Mucosa of stomach (tissue), 1 donor: ENCODE results near the gene TEX48.

Experiments used
- H3K27me3 ChIP-seq: one replicate; pipeline ENCODE4 v1.7.0; 2013; ENCODE audit warnings: mild to moderate bottlenecking, low read length; ENCODE audit not compliant: control insufficient read depth, insufficient read depth
- H3K36me3 ChIP-seq: one replicate; pipeline ENCODE4 v1.7.0; 2013; ENCODE audit warnings: low read length; ENCODE audit not compliant: control insufficient read depth, insufficient read depth
- H3K4me1 ChIP-seq: one replicate; pipeline ENCODE4 v1.7.0; 2013; ENCODE audit warnings: mild to moderate bottlenecking, low read length; ENCODE audit not compliant: control insufficient read depth, insufficient read depth
- H3K4me3 ChIP-seq: one replicate; pipeline ENCODE4 v1.7.0; 2013; ENCODE audit warnings: low read length
- H3K9ac ChIP-seq: one replicate; pipeline ENCODE4 v1.7.0; 2013; ENCODE audit warnings: mild to moderate bottlenecking, low read length, moderate library complexity
- H3K9me3 ChIP-seq: one replicate; pipeline ENCODE4 v1.7.0; 2013; ENCODE audit warnings: mild to moderate bottlenecking, low read length, moderate library complexity; ENCODE audit not compliant: control insufficient read depth
- donor health status: Pancreatic carcinoma.

Gene TEX48

GRCh38 chr9:114717908-114718486 lies 36.0 kb upstream of the TEX48 start:
- no peaks in the 10 kb centered on the region for H3K9me3 ChIP-seq
- no peaks in the 10 kb centered on the region for H3K36me3 ChIP-seq
- peaks cover 16% of the 10 kb centered on the region for H3K4me1 ChIP-seq
- H3K4me3 ChIP-seq = no peak overlapping the region
- H3K27me3 ChIP-seq = no peaks in the 10 kb centered on the region
- no peak overlapping the region for H3K9ac ChIP-seq

DNA sequence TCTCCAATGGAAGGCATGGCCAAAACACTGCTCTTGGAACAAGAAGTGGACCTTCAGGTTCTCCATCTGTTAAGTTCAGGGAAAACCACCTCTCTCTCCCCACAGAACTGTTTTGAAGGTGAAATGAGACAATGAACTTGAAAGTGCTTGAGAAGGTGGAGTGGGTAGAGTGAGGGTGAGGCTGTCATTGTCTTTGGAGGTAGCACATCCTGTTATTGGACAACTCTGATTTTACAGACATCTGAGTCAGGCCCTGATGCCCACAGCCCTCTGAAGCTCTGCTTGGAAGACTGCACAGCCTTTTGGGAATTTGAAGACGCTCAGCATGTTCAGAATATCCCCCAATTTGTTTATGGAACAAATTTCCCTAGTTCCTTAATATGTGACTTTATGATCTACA lies 27.6 kb upstream of the TEX48 start:
- no peaks in the 10 kb centered on the region for H3K36me3 ChIP-seq

DNA sequence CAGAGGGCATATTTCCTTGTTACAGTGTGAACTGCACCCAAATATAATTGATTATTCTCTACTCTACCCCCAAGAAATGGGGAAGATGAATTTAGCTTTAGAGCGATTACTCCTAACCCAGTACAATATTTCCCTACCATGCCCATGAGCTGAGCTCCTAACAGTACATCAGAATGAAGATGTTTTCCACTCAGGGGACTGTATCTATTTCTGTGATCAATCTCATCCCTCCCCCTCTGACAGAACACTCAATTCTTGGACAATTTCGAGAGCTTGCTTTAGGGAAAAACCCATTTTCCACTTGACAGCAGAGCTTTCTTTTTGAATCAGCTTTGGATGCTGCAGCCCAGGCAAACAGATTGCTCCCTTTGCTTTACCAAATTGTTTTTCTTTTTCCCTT lies 24.7 kb upstream of the TEX48 start:
- Histone ChIP-seq H3K4me1 (no peaks in the 10 kb centered on the region), H3K4me3 (no peak overlapping the region), H3K27me3 (no peaks in the 10 kb centered on the region), H3K9me3 (no peaks in the 10 kb centered on the region), H3K36me3 (no peaks in the 10 kb centered on the region), H3K9ac (no peak overlapping the region)

More for the DNA sequence above, 27.6 kb upstream of the TEX48 start:
- Histone ChIP-seq H3K4me1 (no peaks in the 10 kb centered on the region), H3K9me3 (no peaks in the 10 kb centered on the region), H3K4me3 (no peak overlapping the region), H3K27me3 (no peaks in the 10 kb centered on the region), H3K9ac (no peak overlapping the region)

DNA sequence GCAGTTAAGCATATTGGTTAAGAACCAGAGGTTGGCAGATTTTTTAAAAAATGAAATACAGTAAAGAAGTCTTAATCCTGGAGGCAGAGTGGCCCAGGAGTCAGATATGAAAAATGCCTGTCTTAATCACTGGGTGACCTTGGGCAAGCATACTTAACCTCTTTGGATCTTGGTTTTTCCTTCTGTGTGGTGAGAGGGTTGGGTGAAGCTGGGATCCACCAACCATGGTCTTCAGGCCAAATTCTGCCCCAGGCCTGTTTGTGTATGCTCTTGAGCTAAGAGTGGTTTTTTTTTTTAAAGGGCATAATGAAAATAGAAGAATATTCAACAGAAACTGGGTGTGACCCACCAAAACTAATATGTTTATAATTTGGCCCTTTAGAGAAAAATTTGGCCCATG lies 20.0 kb upstream of the TEX48 start:
- Histone ChIP-seq H3K4me3 (no peak overlapping the region), H3K9ac (no peak overlapping the region), H3K9me3 (no peaks in the 10 kb centered on the region), H3K27me3 (no peaks in the 10 kb centered on the region), H3K36me3 (no peaks in the 10 kb centered on the region), H3K4me1 (no peaks in the 10 kb centered on the region)

GRCh38 chr9:114697951-114698351 lies 16.0 kb upstream of the TEX48 start:
- no peaks in the 10 kb centered on the region for H3K4me1 ChIP-seq
- H3K9ac ChIP-seq = no peak overlapping the region
- no peaks in the 10 kb centered on the region for H3K36me3 ChIP-seq
- H3K27me3 ChIP-seq = no peaks in the 10 kb centered on the region
- no peaks in the 10 kb centered on the region for H3K9me3 ChIP-seq
- H3K4me3 ChIP-seq = no peak overlapping the region

DNA sequence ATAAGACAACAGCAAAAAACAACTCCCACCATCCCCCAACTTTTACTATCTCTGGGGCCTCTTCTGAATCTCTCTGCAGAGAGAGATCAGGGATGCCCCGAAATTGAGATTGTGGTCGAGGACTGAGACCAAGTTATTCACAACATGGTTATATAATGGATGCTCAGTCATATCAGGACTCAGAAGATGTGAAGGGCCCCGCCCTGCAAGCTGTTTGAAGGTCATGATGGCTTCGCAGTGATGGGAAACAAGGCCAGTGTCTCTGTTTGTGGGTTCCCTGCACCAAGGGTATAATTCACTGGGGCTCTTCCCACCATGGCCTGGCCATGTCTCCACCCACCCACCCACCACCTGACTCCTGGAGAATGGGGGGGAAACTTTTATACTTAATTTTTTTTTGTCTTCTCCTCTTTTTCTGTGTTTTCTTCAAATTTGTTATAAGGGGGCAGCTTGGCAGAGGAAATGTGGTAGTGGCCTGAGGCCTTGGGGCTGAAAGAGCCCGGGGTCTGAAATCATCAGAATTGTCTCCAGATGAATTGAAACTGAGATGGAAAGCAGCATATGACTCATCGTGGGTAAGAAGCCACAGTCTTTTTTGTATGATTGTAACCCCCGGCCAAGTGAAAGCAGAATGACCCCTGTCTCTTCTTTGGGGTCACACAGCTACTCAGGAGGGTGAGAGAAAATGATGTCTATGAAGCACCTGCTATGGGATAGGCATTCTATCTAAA lies 15.0 kb upstream of the TEX48 start:
- H3K4me1 ChIP-seq = no peaks in the 10 kb centered on the region
- no peaks in the 10 kb centered on the region for H3K27me3 ChIP-seq
- H3K4me3 ChIP-seq = no peak overlapping the region
- H3K36me3 ChIP-seq = no peaks in the 10 kb centered on the region
- H3K9me3 ChIP-seq = no peaks in the 10 kb centered on the region
- no peak overlapping the region for H3K9ac ChIP-seq

DNA sequence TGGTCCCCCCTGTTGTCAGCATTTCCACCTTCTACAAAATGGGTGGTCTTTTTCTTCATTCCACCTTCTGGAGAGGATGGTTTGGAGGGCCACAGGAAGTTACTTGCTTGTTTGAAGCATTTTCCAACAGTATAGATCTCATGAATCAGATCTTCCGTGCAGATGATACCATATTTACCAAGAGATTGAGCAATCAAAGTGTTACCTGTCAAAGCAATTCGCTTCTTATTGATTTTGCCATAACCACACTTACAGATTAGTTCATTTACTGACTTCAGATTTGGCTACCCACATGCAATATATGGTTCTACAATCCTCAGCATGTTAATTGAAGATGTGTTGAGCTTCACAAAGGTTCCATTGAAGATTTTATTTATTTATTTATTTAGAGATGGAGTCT lies 14.0 kb upstream of the TEX48 start:
- no peak overlapping the region for H3K4me3 ChIP-seq
- no peaks in the 10 kb centered on the region for H3K36me3 ChIP-seq
- no peaks in the 10 kb centered on the region for H3K27me3 ChIP-seq
- H3K9ac ChIP-seq = no peak overlapping the region
- no peaks in the 10 kb centered on the region for H3K9me3 ChIP-seq
- no peaks in the 10 kb centered on the region for H3K4me1 ChIP-seq

DNA sequence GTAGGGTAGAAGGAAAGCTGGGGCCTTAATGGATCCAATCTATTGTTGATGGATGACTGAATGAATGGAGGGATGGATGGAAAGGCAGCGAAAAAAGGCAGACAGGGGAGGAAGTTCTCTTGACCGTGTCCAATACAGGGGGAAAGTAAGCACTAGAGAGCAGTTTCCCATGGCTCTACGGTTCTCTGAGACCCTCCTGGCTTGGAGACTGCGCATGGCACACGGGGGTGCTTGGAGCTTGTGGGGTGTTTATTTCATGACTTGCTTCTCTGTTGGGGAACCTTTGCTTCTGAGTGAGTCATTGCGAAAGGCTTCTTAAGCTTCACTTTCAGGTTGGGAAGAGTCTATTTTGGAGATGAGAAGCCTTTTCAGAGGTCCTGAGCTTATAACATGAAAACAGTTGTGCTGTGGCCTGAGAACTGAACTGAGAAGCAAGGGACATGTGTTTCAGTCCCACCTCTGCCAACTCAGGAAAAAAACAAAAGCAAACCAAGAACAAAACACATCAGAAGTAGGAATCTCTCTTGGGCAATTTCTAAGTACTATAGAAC lies 12.8 kb upstream of the TEX48 start:
- Histone ChIP-seq H3K27me3 (no peaks in the 10 kb centered on the region), H3K4me3 (no peak overlapping the region), H3K36me3 (no peaks in the 10 kb centered on the region), H3K4me1 (no peaks in the 10 kb centered on the region), H3K9me3 (no peaks in the 10 kb centered on the region), H3K9ac (no peak overlapping the region)

DNA sequence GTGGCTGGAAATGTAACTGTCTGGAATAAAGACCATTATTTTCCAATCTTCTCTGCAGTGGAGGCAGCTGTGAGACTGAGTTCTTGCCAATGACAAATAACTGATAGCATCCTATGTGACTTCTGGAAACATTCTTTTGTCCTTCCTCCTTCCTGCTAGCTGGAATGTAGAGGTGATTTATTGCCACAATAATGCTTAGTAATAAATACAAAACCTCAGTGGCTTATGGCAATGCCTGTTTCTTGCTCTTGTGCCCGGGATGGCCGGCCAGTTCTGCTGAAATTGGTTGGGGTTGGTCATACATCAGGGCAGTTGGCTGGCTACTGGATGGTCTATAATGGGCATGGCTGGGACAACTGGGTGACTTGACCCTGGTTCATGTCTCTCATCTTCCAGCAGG lies 12.2 kb upstream of the TEX48 start:
- no peak overlapping the region for H3K4me3 ChIP-seq
- H3K9me3 ChIP-seq = no peaks in the 10 kb centered on the region
- H3K9ac ChIP-seq = no peak overlapping the region
- no peaks in the 10 kb centered on the region for H3K27me3 ChIP-seq
- H3K4me1 ChIP-seq = no peaks in the 10 kb centered on the region
- no peaks in the 10 kb centered on the region for H3K36me3 ChIP-seq

- Histone ChIP-seq H3K4me1 (no peaks in the 10 kb centered on the region), H3K9me3 (no peaks in the 10 kb centered on the region), H3K36me3 (no peaks in the 10 kb centered on the region), H3K27me3 (no peaks in the 10 kb centered on the region), H3K4me3 (no peak overlapping the region), H3K9ac (no peak overlapping the region)
Observed at GRCh38 chr9:114693248-114693855, 11.4 kb upstream of the TEX48 start.

GRCh38 chr9:114691956-114692295 lies 9.9 kb upstream of the TEX48 start:
- H3K27me3 ChIP-seq = no peaks in the 10 kb centered on the region
- no peaks in the 10 kb centered on the region for H3K36me3 ChIP-seq
- H3K4me1 ChIP-seq = no peaks in the 10 kb centered on the region
- H3K4me3 ChIP-seq = no peak overlapping the region
- no peaks in the 10 kb centered on the region for H3K9me3 ChIP-seq
- H3K9ac ChIP-seq = no peak overlapping the region
